KMS-11 (cell line): ENCODE data around the gene KCNE1.

Experiments used
- H2AFZ ChIP-seq: fragments of 200-600 bp; sonication (generic); 2 replicates; pipeline ENCODE4 v1.6.1; 2016; ENCODE audit warnings: antibody characterized with exemption, mixed run types, low read depth
- H3K27ac ChIP-seq: fragments of 200-600 bp; sonication (generic); 2 replicates; pipeline ENCODE4 v1.6.1; 2016; ENCODE audit warnings: mild to moderate bottlenecking, mixed run types
- H3K27me3 ChIP-seq: fragments of 200-600 bp; sonication (generic); 2 replicates; pipeline ENCODE4 v1.6.1; 2017; ENCODE audit warnings: mild to moderate bottlenecking, low read depth, mixed run types, moderate library complexity; ENCODE audit not compliant: insufficient read depth
- H3K36me3 ChIP-seq: fragments of 200-600 bp; sonication (generic); 2 replicates; pipeline ENCODE4 v1.6.1; 2017; ENCODE audit warnings: mild to moderate bottlenecking, mixed run types; ENCODE audit not compliant: insufficient read depth
- H3K4me1 ChIP-seq: fragments of 200-600 bp; sonication (generic); 2 replicates; pipeline ENCODE4 v1.6.1; 2016; ENCODE audit warnings: mild to moderate bottlenecking, low read depth, mixed run types; ENCODE audit not compliant: poor library complexity, severe bottlenecking
- H3K4me2 ChIP-seq: fragments of 200-600 bp; sonication (generic); 2 replicates; pipeline ENCODE4 v1.7.0; 2016; ENCODE audit warnings: mild to moderate bottlenecking, mixed run types
- H3K4me3 ChIP-seq: fragments of 200-600 bp; sonication (generic); IDR thresholded peaks from 2 replicates; pipeline ENCODE4 v1.6.1; 2017; ENCODE audit warnings: low read depth, low read length, mixed read lengths; ENCODE audit not compliant: insufficient read depth
- H3K79me2 ChIP-seq: fragments of 200-600 bp; sonication (generic); 2 replicates; pipeline ENCODE4 v1.6.1; 2016; ENCODE audit warnings: low read depth, mixed run types; ENCODE audit not compliant: insufficient read depth
- H3K9ac ChIP-seq: fragments of 200-600 bp; sonication (generic); 2 replicates; pipeline ENCODE4 v1.6.1; 2016; ENCODE audit warnings: mild to moderate bottlenecking, mixed run types
- H4K20me1 ChIP-seq: fragments of 200-600 bp; sonication (generic); 2 replicates; pipeline ENCODE4 v1.6.1; 2016; ENCODE audit warnings: mild to moderate bottlenecking, mixed run types; ENCODE audit not compliant: insufficient read depth
- CTCF ChIP-seq: fragments of 200-600 bp; sonication (generic); conservative IDR thresholded peaks from 2 replicates; pipeline ENCODE4 v1.6.1; 2017; ENCODE audit warnings: low read depth, mild to moderate bottlenecking, antibody characterized with exemption, low read length, moderate library complexity, mixed read lengths

Gene KCNE1

GRCh38 chr21:34534522-34534921 is 22.5 kb upstream of the KCNE1 start:
- Histone ChIP-seq H3K9ac (no peak overlapping the region), H3K4me2 (no peak overlapping the region), H3K4me1 (peaks cover 15% of the 10 kb centered on the region), H2AFZ (no peak overlapping the region), H3K36me3 (no peaks in the 10 kb centered on the region), H3K27ac (no peak overlapping the region), H3K4me3 (no peak overlapping the region), H4K20me1 (no peaks in the 10 kb centered on the region), H3K79me2 (no peaks in the 10 kb centered on the region), H3K27me3 (no peaks in the 10 kb centered on the region)
- no peak for TF ChIP-seq CTCF

GRCh38 chr21:34533938-34534337 is 21.9 kb upstream of the KCNE1 start:
- H3K4me1 ChIP-seq: peaks cover 15% of the 10 kb centered on the region
- H3K36me3 ChIP-seq: no peaks in the 10 kb centered on the region
- no peak overlapping the region for H3K4me2 ChIP-seq
- H4K20me1 ChIP-seq: no peaks in the 10 kb centered on the region
- no peaks in the 10 kb centered on the region for H3K79me2 ChIP-seq
- no peak overlapping the region for H3K9ac ChIP-seq
- no peak overlapping the region for H2AFZ ChIP-seq
- H3K27me3 ChIP-seq: no peaks in the 10 kb centered on the region
- no peak for TF ChIP-seq CTCF
- H3K4me3 ChIP-seq: no peak overlapping the region
- H3K27ac ChIP-seq: no peak overlapping the region

- Histone ChIP-seq H2AFZ (no peak overlapping the region), H3K9ac (no peak overlapping the region), H3K79me2 (no peaks in the 10 kb centered on the region), H3K4me3 (no peak overlapping the region), H3K4me1 (peaks cover 33% of the 10 kb centered on the region), H3K4me2 (no peak overlapping the region), H3K27me3 (no peaks in the 10 kb centered on the region), H3K27ac (no peak overlapping the region), H4K20me1 (no peaks in the 10 kb centered on the region), H3K36me3 (no peaks in the 10 kb centered on the region)
- TF ChIP-seq CTCF: no peak
Observed at GRCh38 chr21:34531399-34531798, 19.4 kb upstream of the KCNE1 start.

- TF ChIP-seq CTCF: no peak
- Histone ChIP-seq H3K4me1 (peaks cover 39% of the 10 kb centered on the region), H3K36me3 (no peaks in the 10 kb centered on the region), H3K4me3 (no peak overlapping the region), H3K27ac (no peak overlapping the region), H2AFZ (no peak overlapping the region), H3K4me2 (no peak overlapping the region), H4K20me1 (no peaks in the 10 kb centered on the region), H3K79me2 (no peaks in the 10 kb centered on the region), H3K9ac (no peak overlapping the region), H3K27me3 (no peaks in the 10 kb centered on the region)
Observed at GRCh38 chr21:34530261-34530660, 18.3 kb upstream of the KCNE1 start.
